HepG2 (cell line): ENCODE measurements around the gene DDX28. TPM values are rescaled to one million over a fixed set of nuclear protein-coding genes. Genes with fewer than 3 reads are reported as not detected.
A peak's percentile ranks its signal among the peaks of the same experiment; 100 is the strongest.

Source experiments
- ATAC-seq: fragments of 200-7000 bp; cut with Tn5 transposase; 3 replicates; pipeline ENCODE4 v1.9.1; 2020; ENCODE audit warnings: mild to moderate bottlenecking, moderate library complexity
- BruUV-seq: library from RNA; stranded (reverse); fragments of 400-500 nt; replicated peaks from 2 replicates; lab custom pipeline; 2021; lab: Mats Ljungman, UMichigan
- CTCF ChIA-PET: fragments of 300-600 bp; formaldehyde crosslinking; extraction: SDS; loops from one replicate; lab custom pipeline; 2021; ENCODE audit warnings: low total read pairs, inconsistent platforms, low intra/inter-chr PET ratio; lab: Yijun Ruan, JAX
- POLR2A ChIA-PET: fragments of 350-600 bp; sonication (Branson Sonifier 250); formaldehyde crosslinking; loops from one replicate; lab custom pipeline; 2020; ENCODE audit warnings: antibody characterized with exemption, inconsistent platforms; lab: Yijun Ruan, JAX
- DNase-seq: peaks from one replicate; pipeline ENCODE4 v3.0.0-alpha.2; 2015; ENCODE audit warnings: low spot score
- FAIRE-seq: peaks from 3 replicates; lab custom pipeline; 2011; peaks lifted over from hg19 to GRCh38; lab: Jason Lieb, UNC
- H2AFZ ChIP-seq: one replicate; pipeline ENCODE4 v1.6.1; 2011; ENCODE audit warnings: low read length, inconsistent platforms
- H3K27ac ChIP-seq: fragments of 300-600 bp; 3 replicates; pipeline ENCODE4 v1.8.0; 2011; ENCODE audit warnings: mixed run types, mild to moderate bottlenecking, mixed read lengths, low read length, inconsistent platforms; ENCODE audit not compliant: insufficient read depth; ENCODE audit errors: extremely low read length
- H3K27me3 ChIP-seq, 2 experiments: fragments of 200-600 bp in 1 of 2; 2 replicates in 1 of 2; 3 replicates in 1 of 2; pipeline versions ENCODE4 v1.6.0 to v1.8.0; 2011; ENCODE audit warnings: low read length in 2 of 2, mild to moderate bottlenecking in 2 of 2, moderate library complexity in 2 of 2, inconsistent platforms in 1 of 2; ENCODE audit not compliant: insufficient read depth in 2 of 2, control insufficient read depth in 1 of 2
- H3K36me3 ChIP-seq, 2 experiments: fragments of 200-600 bp in 1 of 2; replicated peaks in 1 of 2; 2 replicates in 1 of 2; 3 replicates in 1 of 2; pipeline versions ENCODE4 v1.5.1 to v1.8.0; 2011; ENCODE audit warnings: low read length in 2 of 2, inconsistent platforms in 1 of 2; ENCODE audit not compliant: insufficient read depth in 2 of 2, control insufficient read depth in 1 of 2
- H3K4me1 ChIP-seq: 2 replicates; pipeline ENCODE4 v1.5.1; 2012; ENCODE audit warnings: low read length, inconsistent platforms; ENCODE audit not compliant: insufficient read depth
- H3K4me2 ChIP-seq: 2 replicates; pipeline ENCODE4 v1.6.0; 2011; ENCODE audit warnings: low read depth, low read length, inconsistent platforms
- H3K4me3 ChIP-seq, 3 experiments: fragments of 200-600 bp in 1 of 3; sonication (generic), shearing (Covaris generic) in 1 of 3; replicated peaks in 1 of 3; 2 replicates each; pipeline ENCODE4 v1.5.1; 2011 to 2016; ENCODE audit warnings: low read length in 3 of 3, inconsistent platforms in 2 of 3, low read depth in 2 of 3, mild to moderate bottlenecking in 2 of 3, control low read depth in 1 of 3, mixed read lengths in 1 of 3; ENCODE audit not compliant: insufficient read depth in 1 of 3
- H3K79me2 ChIP-seq: one replicate; pipeline ENCODE4 v1.6.1; 2011; ENCODE audit warnings: low read length, inconsistent platforms; ENCODE audit not compliant: insufficient read depth
- H3K9ac ChIP-seq: 2 replicates; pipeline ENCODE4 v1.6.0; 2011; ENCODE audit warnings: mild to moderate bottlenecking, low read depth, low read length, inconsistent platforms; ENCODE audit not compliant: insufficient read depth
- H3K9me3 ChIP-seq: 2 replicates; pipeline ENCODE4 v1.5.1; 2012; ENCODE audit warnings: mild to moderate bottlenecking, low read length
- H4K20me1 ChIP-seq: 2 replicates; pipeline ENCODE4 v1.6.0; 2011; ENCODE audit warnings: inconsistent platforms, mild to moderate bottlenecking, low read length, moderate library complexity; ENCODE audit not compliant: insufficient read depth
- CREB1 ChIP-seq, 2 experiments: fragments of 450-650 bp in 1 of 2; IDR thresholded peaks; 2 replicates each; pipeline ENCODE4 v1.6.1; 2016 to 2017; ENCODE audit warnings: control low read depth in 1 of 2, mild to moderate bottlenecking in 1 of 2, missing compliant biosample characterization in 1 of 2, missing genetic modification characterization in 1 of 2
- FOXA3 ChIP-seq: IDR thresholded peaks from 2 replicates; pipeline ENCODE4 v1.6.1; 2016; ENCODE audit warnings: missing genetic modification reagents, missing compliant biosample characterization
- ZBTB21 ChIP-seq: sonication (generic); formaldehyde crosslinking; IDR thresholded peaks from 2 replicates; pipeline ENCODE4 v1.4.0; 2020; ENCODE audit warnings: missing genetic modification reagents
- WGBS: methylation state at CpG from one replicate; pipeline ENCODE4 v1.1.6; 2017; ENCODE audit warnings: low lambda C conversion rate; 5-methylcytosine and 5-hydroxymethylcytosine counted together
- in situ Hi-C: cut with HindIII; loops from 2 replicates; pipeline ENCODE4 v1.10.0; 2017; ENCODE audit warnings: low pct_unique_long_range_greater_than_20kb; ENCODE audit not compliant: extremely low pct_ligation_motif_present
- intact Hi-C: fragments of 100-400 bp; cut with micrococcal nuclease; formaldehyde crosslinking; loops from one replicate; pipeline ENCODE4 v1.10.0; 2022; ENCODE audit not compliant: unreplicated experiment
- polyA plus RNA-seq, 8 experiments: library from polyadenylated mRNA; depleted of rRNA in 3 of 8; stranded (reverse) in 7 of 8; unstranded in 1 of 8; fragments of >200 nt; fragmentation: Illumina TruSeq in 4 of 8; extraction: Trizol in 4 of 8; gene quantifications; 2 replicates each; pipeline versions ENCODE4 v1.2.1 to v1.2.3, GENCODE V29; 2011 to 2016; ENCODE audit warnings: low read depth in 4 of 8, missing spikeins in 1 of 8, mixed read lengths in 1 of 8; ENCODE audit not compliant: insufficient read depth in 1 of 8
- total RNA-seq, 5 experiments: library from RNA; depleted of rRNA; stranded (reverse); fragments of >200 nt; fragmentation: Illumina TruSeq; extraction: Trizol; gene quantifications; 2 replicates each; pipeline ENCODE4 v1.2.3, GENCODE V29; 2016; ENCODE audit warnings: low read depth in 1 of 5
- TF ChIP-seq, protein P1 (sequence below): sonication (generic); formaldehyde crosslinking; IDR thresholded peaks from 2 replicates; pipeline ENCODE4 v1.8.1; 2023; ENCODE audit warnings: mild to moderate bottlenecking, missing genetic modification reagents
- TF ChIP-seq, protein P2 (sequence below): sonication (generic); formaldehyde crosslinking; conservative IDR thresholded peaks from 2 replicates; pipeline ENCODE4 v1.4.0; 2020; ENCODE audit warnings: missing genetic modification reagents

Gene DDX28
- total and polyA plus RNA-seq, 2 of the 13 experiments (the other 11 are each of a cell fraction or from before 2014, with no cell fraction given): 14.1 to 16.4 TPM

DNA sequence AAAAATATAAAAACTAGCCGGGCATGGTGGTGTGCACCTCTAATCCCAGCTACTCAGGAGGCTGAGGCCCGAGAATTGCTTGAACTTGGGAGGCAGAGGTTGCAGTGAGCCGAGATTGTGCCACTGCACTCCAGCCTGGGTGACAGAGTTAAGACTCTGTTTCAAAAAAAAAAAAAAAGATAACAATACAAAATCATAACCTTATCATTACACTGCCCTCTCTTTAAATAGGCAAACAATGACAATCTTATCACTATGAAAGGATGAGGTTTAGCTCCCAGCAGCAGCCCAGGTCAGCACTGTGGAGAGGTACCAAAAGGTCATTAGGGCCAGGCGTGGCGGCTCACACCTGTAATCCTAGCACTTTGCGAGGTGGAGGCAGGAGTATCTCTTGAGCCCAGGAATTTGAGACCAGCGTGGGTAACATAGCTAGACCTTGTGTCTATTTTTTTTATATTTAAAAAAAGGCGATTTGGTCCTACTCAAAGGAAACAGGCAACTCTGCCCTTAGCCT, 3.8 kb downstream of the DDX28 start (continued):
- TF ChIP-seq, protein P1, sequence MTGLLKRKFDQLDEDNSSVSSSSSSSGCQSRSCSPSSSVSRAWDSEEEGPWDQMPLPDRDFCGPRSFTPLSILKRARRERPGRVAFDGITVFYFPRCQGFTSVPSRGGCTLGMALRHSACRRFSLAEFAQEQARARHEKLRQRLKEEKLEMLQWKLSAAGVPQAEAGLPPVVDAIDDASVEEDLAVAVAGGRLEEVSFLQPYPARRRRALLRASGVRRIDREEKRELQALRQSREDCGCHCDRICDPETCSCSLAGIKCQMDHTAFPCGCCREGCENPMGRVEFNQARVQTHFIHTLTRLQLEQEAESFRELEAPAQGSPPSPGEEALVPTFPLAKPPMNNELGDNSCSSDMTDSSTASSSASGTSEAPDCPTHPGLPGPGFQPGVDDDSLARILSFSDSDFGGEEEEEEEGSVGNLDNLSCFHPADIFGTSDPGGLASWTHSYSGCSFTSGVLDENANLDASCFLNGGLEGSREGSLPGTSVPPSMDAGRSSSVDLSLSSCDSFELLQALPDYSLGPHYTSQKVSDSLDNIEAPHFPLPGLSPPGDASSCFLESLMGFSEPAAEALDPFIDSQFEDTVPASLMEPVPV: no peak

DNA sequence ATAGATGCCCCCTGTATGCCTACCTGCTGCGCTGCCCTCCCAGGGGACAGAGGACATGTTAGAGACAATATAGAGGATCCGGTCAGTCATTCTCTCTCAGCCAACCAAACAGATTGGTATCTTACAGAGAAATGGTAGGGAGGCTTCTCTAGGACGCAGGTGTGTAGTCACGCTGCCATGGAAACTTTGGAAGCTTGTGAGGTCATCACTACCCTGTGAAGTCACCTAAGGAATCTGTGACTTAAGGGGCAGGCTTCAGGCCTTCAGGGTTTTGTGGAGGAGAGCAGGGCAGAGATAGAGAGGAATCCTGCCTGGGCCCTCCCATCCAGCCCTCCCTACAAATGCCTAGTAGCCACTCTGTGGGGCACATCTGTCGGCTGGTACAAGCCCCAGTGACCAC, 7.4 kb downstream of the DDX28 start, which contains the start of gene DPEP2NB:
Gene DPEP2NB (minus strand): TSS at position 231 of the 400 bp plus-strand sequence. CDS start 141 bp downstream, at position 90.
- Histone ChIP-seq H2AFZ (peak within 1 kb of the TSS; percentile 16), H3K9me3 (no peaks in the 10 kb centered on the region), H3K79me2 (no peaks in the 10 kb centered on the region), H3K27me3 (peaks cover 0 to 14% of the 10 kb centered on the region in 2 experiments; a peak in 3 of 5 replicates), H3K27ac (no peak within 1 kb of the TSS), H3K4me3 (no peak within 1 kb of the TSS; a peak in 1 of 6 replicates), H3K4me2 (peak within 1 kb of the TSS; percentile 46; the same call in 1 of the 2 replicates), H3K4me1 (peaks cover 14% of the 10 kb centered on the region), H3K9ac (no peak within 1 kb of the TSS), H4K20me1 (no peaks in the 10 kb centered on the region), H3K36me3 (no peaks in the 10 kb centered on the region)
- WGBS: 64% methylated on average over 5 of the region's 5 CpGs
- ChIA-PET POLR2A (no interaction called here), CTCF (no interaction called here)
- peak; percentile 30; the same call in 1 of the 2 replicates for TF ChIP-seq CREB1 (IDR thresholded peaks at IDR 0.05)
- TF ChIP-seq CREB1 (CRISPR knock-in tag; IDR thresholded peaks at IDR 0.05): no peak
- peak; percentile 60; the same call in 1 of the 2 replicates for TF ChIP-seq ZBTB21
- TF ChIP-seq, protein P2, sequence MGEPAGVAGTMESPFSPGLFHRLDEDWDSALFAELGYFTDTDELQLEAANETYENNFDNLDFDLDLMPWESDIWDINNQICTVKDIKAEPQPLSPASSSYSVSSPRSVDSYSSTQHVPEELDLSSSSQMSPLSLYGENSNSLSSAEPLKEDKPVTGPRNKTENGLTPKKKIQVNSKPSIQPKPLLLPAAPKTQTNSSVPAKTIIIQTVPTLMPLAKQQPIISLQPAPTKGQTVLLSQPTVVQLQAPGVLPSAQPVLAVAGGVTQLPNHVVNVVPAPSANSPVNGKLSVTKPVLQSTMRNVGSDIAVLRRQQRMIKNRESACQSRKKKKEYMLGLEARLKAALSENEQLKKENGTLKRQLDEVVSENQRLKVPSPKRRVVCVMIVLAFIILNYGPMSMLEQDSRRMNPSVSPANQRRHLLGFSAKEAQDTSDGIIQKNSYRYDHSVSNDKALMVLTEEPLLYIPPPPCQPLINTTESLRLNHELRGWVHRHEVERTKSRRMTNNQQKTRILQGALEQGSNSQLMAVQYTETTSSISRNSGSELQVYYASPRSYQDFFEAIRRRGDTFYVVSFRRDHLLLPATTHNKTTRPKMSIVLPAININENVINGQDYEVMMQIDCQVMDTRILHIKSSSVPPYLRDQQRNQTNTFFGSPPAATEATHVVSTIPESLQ: no peak
- TF ChIP-seq FOXA3 (CRISPR knock-in tag): no peak
- FAIRE-seq: no peak
- DNase-seq: no peak
- peak; percentile 27; the same call in 2 of the 3 replicates for ATAC-seq
- intact Hi-C loops: no loop called here
- BruUV-seq: no TSS peak
- in situ Hi-C loops: no loop called here
